BLaER1 treated with 17β-estradiol and CSF1 and Interleukin-3, amounts not matched to agents 10 nM and 100 nM (cell line): ENCODE results near the gene MBP.

ENCODE experiments used
- H3K27ac ChIP-seq, 11 experiments: shearing (Covaris generic); formaldehyde crosslinking; 2 replicates each; pipeline ENCODE4 v1.8.1; 2022
- H3K27me3 ChIP-seq, 11 experiments: shearing (Covaris generic); formaldehyde crosslinking; 2 replicates each; pipeline ENCODE4 v1.8.1; 2022
- H3K36me3 ChIP-seq, 11 experiments: shearing (Covaris generic); formaldehyde crosslinking; 2 replicates each; pipeline ENCODE4 v1.8.1; 2022
- H3K4me1 ChIP-seq, 10 experiments: shearing (Covaris generic); formaldehyde crosslinking; 2 replicates each; pipeline ENCODE4 v1.8.1; 2022
- H3K4me2 ChIP-seq, 11 experiments: shearing (Covaris generic); formaldehyde crosslinking; 2 replicates each; pipeline ENCODE4 v1.8.1; 2022
- H3K4me3 ChIP-seq, 10 experiments: shearing (Covaris generic); formaldehyde crosslinking; 2 replicates each; pipeline ENCODE4 v1.8.1; 2022
- H3K9ac ChIP-seq, 11 experiments: shearing (Covaris generic); formaldehyde crosslinking; 2 replicates each; pipeline ENCODE4 v1.8.1; 2022
- H3K9me3 ChIP-seq, 11 experiments: shearing (Covaris generic); formaldehyde crosslinking; replicated peaks in 1 of 11; 2 replicates each; pipeline ENCODE4 v1.8.1; 2022
- H4K20me1 ChIP-seq, 11 experiments: shearing (Covaris generic); formaldehyde crosslinking; 2 replicates each; pipeline ENCODE4 v1.8.1; 2022
- Cebpa-rat ChIP-seq, 11 experiments: shearing (Covaris generic); IDR thresholded peaks; 2 replicates each; pipeline ENCODE4 v1.8.1; 2022

MBP gene

DNA sequence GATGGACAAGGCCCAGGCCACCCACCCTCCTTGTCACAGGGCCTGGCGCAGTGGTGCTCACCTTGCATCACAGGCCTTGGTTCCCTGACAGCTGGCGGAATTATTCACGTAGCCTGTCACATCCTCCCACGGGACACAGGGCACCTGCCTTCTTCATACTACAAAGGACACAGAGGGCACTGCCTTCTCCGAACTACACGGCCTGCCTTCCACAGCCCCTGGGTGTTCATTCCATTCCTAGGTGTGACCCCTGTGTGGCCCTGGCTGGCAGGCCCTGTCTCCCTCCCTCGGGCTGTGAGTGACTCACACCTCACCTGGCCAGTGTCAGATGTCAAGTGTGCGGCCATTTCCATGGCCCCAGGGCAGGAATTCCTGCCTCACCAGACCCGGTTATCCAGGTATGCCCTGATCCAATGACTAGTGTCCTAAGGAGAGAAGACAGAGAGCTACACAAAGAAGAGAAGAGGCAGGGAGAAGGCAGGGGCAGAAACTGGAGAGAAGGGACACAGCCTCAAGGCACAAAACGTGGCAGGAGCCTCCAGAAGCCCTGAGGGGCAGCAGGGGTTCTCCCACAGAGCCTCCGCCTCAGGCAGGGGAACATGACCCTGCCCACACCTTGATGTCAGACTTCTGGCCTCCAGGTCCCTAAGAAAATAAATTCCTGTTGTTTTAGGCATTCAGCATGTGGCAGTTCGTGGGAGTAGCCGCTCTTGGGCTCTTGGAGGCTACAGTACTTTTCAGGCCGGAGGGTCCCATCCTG, 43.4 kb downstream of the MBP start:
- peaks cover 54 to 96% (median 86%) of the 10 kb centered on the region in 11 experiments for H3K36me3 ChIP-seq
- peaks cover 0 to 50% (median 38%) of the 10 kb centered on the region in 11 experiments; a peak in 18 of 22 replicates for H3K9me3 ChIP-seq
- no peak overlapping the region for H3K4me3 ChIP-seq
- peaks cover 0 to 49% (median 31%) of the 10 kb centered on the region in 10 experiments; a peak in 14 of 20 replicates for H3K4me1 ChIP-seq
- no peaks in the 10 kb centered on the region for H3K27me3 ChIP-seq
- no peak for TF ChIP-seq Cebpa-rat (IDR thresholded peaks at IDR 0.05)
- no peak overlapping the region; a peak in 1 of 22 replicates for H3K9ac ChIP-seq
- H3K4me2 ChIP-seq = no peak overlapping the region
- H3K27ac ChIP-seq = peak overlapping the region in 7 of 11 experiments; percentile 23 to 43 (median 36); a peak in 10 of 22 replicates
- H4K20me1 ChIP-seq = peaks cover 29 to 100% (median 53%) of the 10 kb centered on the region in 11 experiments; a peak in 21 of 22 replicates

DNA sequence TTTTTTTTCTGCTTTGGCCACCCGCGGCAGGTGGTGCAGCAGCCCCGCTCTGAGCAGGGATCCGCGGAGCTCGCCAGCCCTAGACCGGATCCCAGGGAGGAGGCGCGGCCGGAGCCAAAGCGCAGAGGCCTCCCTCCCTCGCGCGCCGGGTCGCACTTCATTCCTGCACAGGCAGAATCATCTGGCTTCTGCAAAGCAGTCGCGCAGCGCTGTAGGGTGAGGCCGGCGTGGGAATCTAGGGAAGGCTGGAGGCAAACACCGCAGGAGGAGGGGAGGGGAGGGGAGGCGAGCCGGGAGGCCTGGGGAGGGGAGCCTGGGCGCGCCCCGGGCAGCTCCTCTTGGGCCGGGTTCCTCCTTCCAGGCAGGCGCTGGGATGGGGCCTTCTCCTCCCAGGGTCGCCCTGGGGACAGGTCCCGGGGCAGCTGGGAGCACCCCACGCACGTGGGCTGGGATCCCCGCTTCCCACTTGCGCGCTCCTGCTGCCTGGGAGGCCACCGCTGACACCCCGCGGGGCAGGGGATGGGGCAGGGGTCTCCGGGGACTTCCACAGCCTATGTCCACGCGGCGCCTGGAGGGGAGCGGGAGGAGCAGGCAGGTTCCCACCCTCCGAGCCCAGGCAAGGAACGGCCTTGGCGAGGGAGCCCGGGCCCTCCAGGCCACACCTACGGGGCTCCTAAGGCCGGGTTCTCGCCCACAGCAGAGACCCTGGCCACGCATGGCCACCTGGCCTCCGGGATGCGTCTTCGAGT, 45.0 kb downstream of the MBP start:
- Histone ChIP-seq H3K9me3 (peaks cover 0 to 66% (median 54%) of the 10 kb centered on the region in 11 experiments; a peak in 18 of 22 replicates), H3K4me2 (peak overlapping the region in 3 of 11 experiments; percentile 4 to 78 (median 10); a peak in 3 of 22 replicates), H3K36me3 (peaks cover 41 to 96% (median 88%) of the 10 kb centered on the region in 11 experiments), H4K20me1 (peaks cover 22 to 88% (median 42%) of the 10 kb centered on the region in 11 experiments; a peak in 21 of 22 replicates), H3K27me3 (no peaks in the 10 kb centered on the region), H3K27ac (peak overlapping the region in 4 of 11 experiments; percentile 11 to 41 (median 20); a peak in 5 of 22 replicates), H3K4me3 (peak overlapping the region in 1 of 10 experiments; percentile 25; a peak in 1 of 20 replicates), H3K4me1 (peaks cover 4 to 62% (median 39%) of the 10 kb centered on the region in 10 experiments), H3K9ac (no peak overlapping the region)
- TF ChIP-seq Cebpa-rat (IDR thresholded peaks at IDR 0.05) = no peak

DNA sequence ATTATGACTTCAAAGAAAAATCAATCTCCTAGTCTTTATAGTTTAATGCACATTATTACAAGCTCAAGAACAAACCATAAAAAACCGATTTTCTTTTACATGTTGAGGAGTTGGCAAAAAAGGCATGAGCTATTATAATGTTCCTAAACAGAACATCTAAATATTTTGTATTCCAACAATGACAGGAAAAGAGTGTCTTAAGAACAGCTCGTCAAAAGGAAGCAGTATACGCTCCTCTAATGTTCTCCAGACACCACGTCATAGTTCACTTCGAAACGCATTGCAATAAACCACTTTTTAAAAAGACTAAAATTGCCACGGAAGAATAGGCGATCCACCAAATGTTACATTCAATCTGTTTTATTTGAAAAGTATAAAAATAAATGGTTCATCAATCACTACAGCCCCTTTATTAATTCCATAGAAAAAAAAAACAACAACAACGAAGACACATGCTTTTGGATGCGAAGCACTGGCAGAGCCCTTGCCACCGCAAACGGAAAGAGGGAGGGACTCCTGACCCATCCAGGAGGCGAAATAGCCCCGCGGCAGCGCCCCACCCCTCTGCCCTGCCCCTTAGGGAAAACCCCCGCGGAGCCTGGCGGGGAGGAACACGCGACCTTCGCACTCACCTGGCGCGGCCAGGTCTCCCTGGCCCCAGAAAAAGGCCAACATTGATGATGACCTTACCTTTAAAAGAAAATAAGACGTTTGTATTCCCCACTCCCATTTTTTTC, 45.8 kb downstream of the MBP start:
- Histone ChIP-seq H3K9me3 (peaks cover 0 to 67% (median 55%) of the 10 kb centered on the region in 11 experiments; a peak in 18 of 22 replicates), H3K36me3 (peaks cover 39 to 93% (median 89%) of the 10 kb centered on the region in 11 experiments), H3K27ac (peak overlapping the region in 6 of 11 experiments; percentile 2 to 83 (median 21); a peak in 5 of 22 replicates), H3K4me1 (peaks cover 11 to 70% (median 46%) of the 10 kb centered on the region in 10 experiments), H3K27me3 (no peaks in the 10 kb centered on the region), H3K4me2 (peak overlapping the region in 5 of 11 experiments; percentile 4 to 78 (median 49); a peak in 7 of 22 replicates), H3K9ac (no peak overlapping the region), H4K20me1 (peaks cover 19 to 88% (median 34%) of the 10 kb centered on the region in 11 experiments; a peak in 20 of 22 replicates), H3K4me3 (peak overlapping the region in 1 of 10 experiments; percentile 25; a peak in 1 of 20 replicates)
- no peak for TF ChIP-seq Cebpa-rat (IDR thresholded peaks at IDR 0.05)

DNA sequence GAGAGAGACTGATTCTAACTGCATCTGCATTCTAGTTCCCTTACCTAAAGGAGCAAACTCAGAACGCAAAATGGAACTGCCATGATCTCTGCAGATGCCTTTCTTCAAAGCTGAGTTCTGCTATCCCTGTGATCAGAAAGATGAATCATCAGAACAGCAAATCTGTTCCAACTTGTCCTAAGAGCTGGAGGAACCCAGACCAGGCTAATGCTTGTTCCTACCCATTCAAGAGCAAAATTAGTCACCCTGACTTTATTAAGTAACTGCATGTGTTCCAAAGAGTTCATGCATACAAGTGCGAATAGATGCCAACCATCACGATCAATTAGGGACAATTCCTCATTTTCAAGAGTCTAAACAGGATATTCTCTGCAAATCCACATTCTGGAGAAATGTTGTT, 46.5 kb downstream of the MBP start:
- peaks cover 17 to 75% (median 50%) of the 10 kb centered on the region in 10 experiments for H3K4me1 ChIP-seq
- peak overlapping the region in 5 of 11 experiments; percentile 17 to 78 (median 49); a peak in 7 of 22 replicates for H3K4me2 ChIP-seq
- no peak for TF ChIP-seq Cebpa-rat (IDR thresholded peaks at IDR 0.05)
- H3K9me3 ChIP-seq = peaks cover 0 to 67% (median 55%) of the 10 kb centered on the region in 11 experiments; a peak in 18 of 22 replicates
- no peak overlapping the region for H3K9ac ChIP-seq
- H4K20me1 ChIP-seq = peaks cover 19 to 82% (median 31%) of the 10 kb centered on the region in 11 experiments; a peak in 20 of 22 replicates
- no peaks in the 10 kb centered on the region for H3K27me3 ChIP-seq
- H3K27ac ChIP-seq = peak overlapping the region in 5 of 11 experiments; percentile 2 to 83 (median 13); a peak in 4 of 22 replicates
- H3K4me3 ChIP-seq = no peak overlapping the region
- peaks cover 37 to 90% (median 86%) of the 10 kb centered on the region in 11 experiments for H3K36me3 ChIP-seq

DNA sequence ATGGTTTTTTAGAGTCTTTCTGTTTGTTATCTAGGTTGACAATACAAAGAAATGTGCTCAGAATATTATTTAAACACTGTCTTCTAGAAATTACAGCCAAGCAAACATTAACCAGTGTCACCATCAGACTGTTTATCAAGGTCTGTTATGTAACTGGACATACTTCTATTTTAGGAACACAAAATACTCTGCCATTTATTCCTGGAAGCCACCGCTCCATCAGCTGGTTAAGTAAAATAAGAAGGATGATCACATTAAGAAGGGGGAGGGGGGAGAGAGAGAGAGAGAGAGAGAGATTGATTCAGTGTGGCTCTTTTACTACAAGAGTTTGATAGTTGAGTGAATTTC, 47.9 kb downstream of the MBP start:
- Histone ChIP-seq H3K9ac (no peak overlapping the region; a peak in 1 of 22 replicates), H3K36me3 (peaks cover 23 to 82% (median 75%) of the 10 kb centered on the region in 11 experiments), H3K27ac (peak overlapping the region in 7 of 11 experiments; percentile 5 to 83 (median 38); a peak in 8 of 22 replicates), H3K4me1 (peaks cover 31 to 89% (median 61%) of the 10 kb centered on the region in 10 experiments), H3K4me3 (no peak overlapping the region), H3K4me2 (peak overlapping the region in 5 of 11 experiments; percentile 14 to 78 (median 49); a peak in 8 of 22 replicates), H3K9me3 (peaks cover 0 to 65% (median 55%) of the 10 kb centered on the region in 11 experiments; a peak in 18 of 22 replicates), H3K27me3 (no peaks in the 10 kb centered on the region), H4K20me1 (peaks cover 8 to 82% (median 18%) of the 10 kb centered on the region in 11 experiments; a peak in 17 of 22 replicates)
- TF ChIP-seq Cebpa-rat (IDR thresholded peaks at IDR 0.05) = no peak

DNA sequence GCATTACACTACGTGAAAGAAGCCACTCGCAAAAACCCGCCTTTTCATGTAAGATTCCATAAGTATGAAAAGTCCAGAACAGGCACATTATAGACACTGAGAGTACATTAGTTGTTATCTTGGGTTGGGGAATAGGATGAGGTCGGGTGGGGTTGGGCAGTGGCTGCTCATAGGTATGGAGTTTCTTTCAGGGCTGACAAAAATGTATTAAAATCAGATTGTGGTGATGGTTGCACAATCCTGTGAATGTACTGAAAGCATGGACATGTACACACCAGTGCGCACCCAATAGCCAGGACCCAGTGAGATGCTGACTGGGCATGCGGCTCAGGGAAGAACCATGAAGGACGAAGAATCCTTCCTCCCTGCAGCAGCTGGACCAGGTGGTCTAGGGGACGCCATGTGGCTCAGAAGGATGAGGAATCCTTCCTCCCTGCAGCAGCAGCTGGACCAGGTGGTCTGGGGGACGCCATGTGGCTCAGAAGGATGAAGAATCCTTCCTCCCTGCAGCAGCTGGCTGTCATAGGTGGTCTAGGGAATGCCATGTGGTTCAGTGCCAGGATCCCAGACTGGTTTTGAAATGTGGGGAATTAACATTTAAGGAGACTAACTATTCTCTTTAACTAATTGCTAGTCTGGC, 50.1 kb downstream of the MBP start:
- Histone ChIP-seq H4K20me1 (peaks cover 0 to 82% (median 18%) of the 10 kb centered on the region in 11 experiments; a peak in 12 of 22 replicates), H3K4me3 (peak overlapping the region in 2 of 10 experiments; percentile 7 to 14; a peak in 3 of 20 replicates), H3K27ac (peak overlapping the region; percentile 14 to 91 (median 83); a peak in 19 of 22 replicates), H3K36me3 (peaks cover 24 to 82% (median 74%) of the 10 kb centered on the region in 11 experiments), H3K9me3 (peaks cover 0 to 47% (median 38%) of the 10 kb centered on the region in 11 experiments; a peak in 18 of 22 replicates), H3K9ac (peak overlapping the region in 6 of 11 experiments; percentile 6 to 62 (median 43); a peak in 8 of 22 replicates), H3K4me1 (peaks cover 33 to 97% (median 81%) of the 10 kb centered on the region in 10 experiments), H3K4me2 (peak overlapping the region; percentile 21 to 96 (median 81)), H3K27me3 (no peaks in the 10 kb centered on the region)
- 0 out of 22 replicates have a peak, but pooled peaks of 1 of the 11 experiments have one; percentile 10 for TF ChIP-seq Cebpa-rat (IDR thresholded peaks at IDR 0.05)

DNA sequence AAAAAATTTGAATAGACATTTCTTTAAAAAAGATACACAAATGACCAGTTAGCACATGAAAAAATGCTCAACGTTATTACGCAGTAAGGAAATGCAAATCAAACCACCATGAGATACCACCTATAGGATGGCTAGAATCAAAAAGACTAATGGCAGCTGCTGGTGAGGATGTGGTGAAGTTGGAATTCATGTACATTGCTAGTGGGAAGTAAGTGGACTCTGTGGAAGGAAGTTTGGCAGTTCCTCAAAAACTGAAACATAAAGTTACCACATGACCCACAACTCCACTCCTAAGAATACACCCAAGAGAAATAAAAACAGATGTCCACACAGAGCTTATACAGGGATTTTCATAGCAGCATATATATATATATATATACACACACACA, 51.2 kb downstream of the MBP start:
- H3K4me3 ChIP-seq = no peak overlapping the region
- H4K20me1 ChIP-seq = peaks cover 0 to 82% (median 24%) of the 10 kb centered on the region in 11 experiments; a peak in 14 of 22 replicates

More for the DNA sequence above, 51.2 kb downstream of the MBP start:
- no peak for TF ChIP-seq Cebpa-rat (IDR thresholded peaks at IDR 0.05)
- no peaks in the 10 kb centered on the region for H3K27me3 ChIP-seq
- peaks cover 29 to 82% (median 74%) of the 10 kb centered on the region in 11 experiments for H3K36me3 ChIP-seq
- H3K4me2 ChIP-seq = peak overlapping the region; percentile 60 to 96 (median 83); a peak in 21 of 22 replicates
- peaks cover 0 to 38% (median 30%) of the 10 kb centered on the region in 11 experiments; a peak in 18 of 22 replicates for H3K9me3 ChIP-seq
- H3K4me1 ChIP-seq = peaks cover 33 to 92% (median 84%) of the 10 kb centered on the region in 10 experiments
- peak overlapping the region; percentile 72 to 91 (median 83) for H3K27ac ChIP-seq
- H3K9ac ChIP-seq = peak overlapping the region in 9 of 11 experiments; percentile 37 to 67 (median 60); a peak in 14 of 22 replicates
